Skin epidermis (tissue), 12 donors: ENCODE data around the gene ROR2.
A peak's percentile ranks its signal among the peaks of the same experiment; 100 is the strongest.

ENCODE experiments used
- H3K27ac ChIP-seq, 21 experiments: fragments of 200-600 bp; sonication (generic) in 11 of 21; one replicate each; pipeline ENCODE4 v1.5.0; 2020; ENCODE audit warnings: mild to moderate bottlenecking in 3 of 21, inconsistent platforms in 2 of 21, moderate library complexity in 2 of 21
- H3K4me3 ChIP-seq, 7 experiments: fragments of 200-600 bp; sonication (generic) in 2 of 7; one replicate each; pipeline ENCODE4 v1.5.0; 2020; ENCODE audit warnings: inconsistent platforms in 2 of 7, mild to moderate bottlenecking in 2 of 7, moderate library complexity in 1 of 7

ROR2 gene

GRCh38 chr9:91849694-91850093, 100.3 kb downstream of the ROR2 start:
- Histone ChIP-seq H3K4me3 (no peak overlapping the region), H3K27ac (no peak overlapping the region)

GRCh38 chr9:91848146-91848545, 101.9 kb downstream of the ROR2 start:
- no peak overlapping the region for H3K27ac ChIP-seq

GRCh38 chr9:91847581-91848091, 102.4 kb downstream of the ROR2 start:
- Histone ChIP-seq H3K27ac (peak overlapping the region in 2 of 21 experiments; percentile 6 to 25), H3K4me3 (no peak overlapping the region)

More at GRCh38 chr9:91848146-91848545, 101.9 kb downstream of the ROR2 start:
- H3K4me3 ChIP-seq = no peak overlapping the region

- Histone ChIP-seq H3K4me3 (no peak overlapping the region), H3K27ac (no peak overlapping the region)
Observed at GRCh38 chr9:91845879-91846278, 104.1 kb downstream of the ROR2 start.

- peak overlapping the region in 8 of 21 experiments; percentile 14 to 74 (median 44) for H3K27ac ChIP-seq
- no peak overlapping the region for H3K4me3 ChIP-seq
Observed at GRCh38 chr9:91844701-91845291, 105.2 kb downstream of the ROR2 start.

GRCh38 chr9:91844190-91844589, 105.8 kb downstream of the ROR2 start:
- Histone ChIP-seq H3K4me3 (no peak overlapping the region), H3K27ac (peak overlapping the region in 9 of 21 experiments; percentile 14 to 74 (median 34))

- H3K27ac ChIP-seq = peak overlapping the region in 6 of 21 experiments; percentile 24 to 74 (median 46)
- H3K4me3 ChIP-seq = no peak overlapping the region
Observed at GRCh38 chr9:91843623-91844148, 106.3 kb downstream of the ROR2 start.

GRCh38 chr9:91843093-91843492, 106.9 kb downstream of the ROR2 start:
- no peak overlapping the region for H3K27ac ChIP-seq
- H3K4me3 ChIP-seq = no peak overlapping the region

- Histone ChIP-seq H3K27ac (no peak overlapping the region), H3K4me3 (no peak overlapping the region)
Observed at GRCh38 chr9:91842358-91843049, 107.5 kb downstream of the ROR2 start.

- no peak overlapping the region for H3K4me3 ChIP-seq
- H3K27ac ChIP-seq = no peak overlapping the region
Observed at GRCh38 chr9:91841591-91841990, 108.4 kb downstream of the ROR2 start.

GRCh38 chr9:91840882-91841281, 109.1 kb downstream of the ROR2 start:
- Histone ChIP-seq H3K27ac (no peak overlapping the region), H3K4me3 (no peak overlapping the region)

- Histone ChIP-seq H3K4me3 (no peak overlapping the region), H3K27ac (no peak overlapping the region)
Observed at GRCh38 chr9:91840469-91840868, 109.6 kb downstream of the ROR2 start.

GRCh38 chr9:91839926-91840465, 110.0 kb downstream of the ROR2 start:
- H3K4me3 ChIP-seq = no peak overlapping the region
- no peak overlapping the region for H3K27ac ChIP-seq

- Histone ChIP-seq H3K27ac (peak overlapping the region in 3 of 21 experiments; percentile 1 to 71 (median 12)), H3K4me3 (no peak overlapping the region)
Observed at GRCh38 chr9:91837981-91838731, 111.9 kb downstream of the ROR2 start.

GRCh38 chr9:91836515-91836914, 113.5 kb downstream of the ROR2 start:
- no peak overlapping the region for H3K4me3 ChIP-seq
- H3K27ac ChIP-seq = no peak overlapping the region

GRCh38 chr9:91835632-91836031, 114.4 kb downstream of the ROR2 start:
- Histone ChIP-seq H3K4me3 (no peak overlapping the region), H3K27ac (no peak overlapping the region)

- H3K27ac ChIP-seq = no peak overlapping the region
Observed at GRCh38 chr9:91835216-91835615, 114.8 kb downstream of the ROR2 start.

GRCh38 chr9:91834740-91835139, 115.3 kb downstream of the ROR2 start:
- Histone ChIP-seq H3K27ac (no peak overlapping the region), H3K4me3 (no peak overlapping the region)

More at GRCh38 chr9:91835216-91835615, 114.8 kb downstream of the ROR2 start:
- no peak overlapping the region for H3K4me3 ChIP-seq

GRCh38 chr9:91833878-91834255, 116.2 kb downstream of the ROR2 start:
- no peak overlapping the region for H3K27ac ChIP-seq
- no peak overlapping the region for H3K4me3 ChIP-seq
